Naive thymus-derived CD4-positive, alpha-beta T cell (primary cell): ENCODE measurements around the gene SLC9A3. TPM values are rescaled to one million over a fixed set of nuclear protein-coding genes. Genes with fewer than 3 reads are reported as not detected.

Experiments used
- ATAC-seq: fragments of 150-1000 bp; cut with Tn5 transposase; 2 replicates; pipeline ENCODE4 v1.10.0; 2021; ENCODE audit warnings: mild to moderate bottlenecking, moderate library complexity
- CTCF ChIA-PET: fragments of 350-600 bp; sonication (Branson Sonifier 250); formaldehyde crosslinking; loops from one replicate; lab custom pipeline; 2021; ENCODE audit warnings: antibody characterized with exemption; lab: Charles Lee
- POLR2A ChIA-PET: fragments of 350-600 bp; sonication (Branson Sonifier 250); formaldehyde crosslinking; loops from one replicate; lab custom pipeline; 2021; ENCODE audit warnings: antibody characterized with exemption, inconsistent platforms; lab: Charles Lee
- DNase-seq, 9 donors: peaks; one replicate each; pipeline versions ENCODE4 v3.0.0 to v3.0.0-alpha.2; 2020 to 2022; ENCODE audit warnings: mixed read lengths in 1 of 9
- H3K27ac ChIP-seq: one replicate; pipeline ENCODE4 v1.7.0; 2013; ENCODE audit warnings: mild to moderate bottlenecking, low read depth, low read length, moderate library complexity
- H3K27me3 ChIP-seq, 2 donors: one replicate each; pipeline ENCODE4 v1.7.0; 2013; ENCODE audit warnings: low read length in 2 of 2, mild to moderate bottlenecking in 2 of 2, moderate library complexity in 2 of 2; ENCODE audit not compliant: control insufficient read depth in 2 of 2, insufficient read depth in 2 of 2
- H3K36me3 ChIP-seq, 3 experiments: 1 replicate in 2 of 3; 2 replicates in 1 of 3; pipeline ENCODE4 v1.7.0; 2013; ENCODE audit warnings: low read length in 3 of 3, mild to moderate bottlenecking in 3 of 3, moderate library complexity in 1 of 3; ENCODE audit not compliant: insufficient read depth in 3 of 3, control insufficient read depth in 2 of 3
- H3K4me1 ChIP-seq, 2 donors: one replicate each; pipeline ENCODE4 v1.7.0; 2013; ENCODE audit warnings: low read length in 2 of 2, mild to moderate bottlenecking in 2 of 2, moderate library complexity in 1 of 2; ENCODE audit not compliant: control insufficient read depth in 2 of 2, insufficient read depth in 2 of 2
- H3K4me3 ChIP-seq: 2 replicates; pipeline ENCODE4 v1.7.0; 2013; ENCODE audit warnings: mild to moderate bottlenecking, low read length
- H3K9me3 ChIP-seq, 3 experiments: 1 replicate in 2 of 3; 2 replicates in 1 of 3; pipeline ENCODE4 v1.7.0; 2013; ENCODE audit warnings: low read length in 3 of 3; ENCODE audit not compliant: control insufficient read depth in 2 of 3
- H3K27ac Mint-ChIP-seq, 9 donors: one replicate each; pipeline ENCODE4 v1.8.0; 2020 to 2022; ENCODE audit warnings: mixed read lengths in 9 of 9, mild to moderate bottlenecking in 8 of 9, moderate library complexity in 5 of 9, inconsistent platforms in 2 of 9
- H3K27me3 Mint-ChIP-seq, 5 donors: one replicate each; pipeline ENCODE4 v1.8.0; 2021 to 2022; ENCODE audit warnings: mixed read lengths in 5 of 5, mild to moderate bottlenecking in 1 of 5
- H3K36me3 Mint-ChIP-seq, 5 donors: one replicate each; pipeline ENCODE4 v1.8.0; 2020 to 2022; ENCODE audit warnings: mixed read lengths in 5 of 5, mild to moderate bottlenecking in 3 of 5, inconsistent platforms in 1 of 5
- H3K4me1 Mint-ChIP-seq, 7 donors: one replicate each; pipeline ENCODE4 v1.8.0; 2020 to 2022; ENCODE audit warnings: mixed read lengths in 7 of 7, mild to moderate bottlenecking in 3 of 7, inconsistent platforms in 1 of 7
- H3K4me3 Mint-ChIP-seq, 10 donors: one replicate each; pipeline ENCODE4 v1.8.0; 2020 to 2022; ENCODE audit warnings: mild to moderate bottlenecking in 10 of 10, mixed read lengths in 10 of 10, moderate library complexity in 6 of 10, inconsistent platforms in 2 of 10
- H3K9me3 Mint-ChIP-seq, 11 donors: one replicate each; pipeline ENCODE4 v1.8.0; 2020 to 2022; ENCODE audit warnings: mixed read lengths in 11 of 11, mild to moderate bottlenecking in 4 of 11, inconsistent platforms in 1 of 11, moderate library complexity in 1 of 11
- intact Hi-C, 2 donors: fragments of 100-400 bp; cut with micrococcal nuclease; formaldehyde crosslinking; loops; one replicate each; pipeline ENCODE4 v1.15.1; 2023
- polyA plus RNA-seq, 2 donors: library from polyadenylated mRNA; unstranded; fragments of 300-500 nt; fragmentation: Illumina TruSeq; gene quantifications; one replicate each; pipeline ENCODE4 v1.2.3, GENCODE V29; 2021
- total RNA-seq, 6 experiments: library from RNA in 5 of 6; stranded (reverse) in 5 of 6; gene quantifications; 1 replicate in 5 of 6; 2 replicates in 1 of 6; pipeline ENCODE4 v1.2.3 and lab custom pipeline; 2021 to 2026

SLC9A3 gene
- total and polyA plus RNA-seq, 7 experiments from 2014 or later, result 1.5 to 5.5 (median 3.2) TPM

GRCh38 chr5:433836-434235 lies 90.4 kb downstream of the SLC9A3 start:
- DNase-seq, result peak in 1 of 9 donors; percentile 1
- Mint-ChIP-seq H3K4me3 (no peak overlapping the region), H3K4me1 (peaks cover 0 to 2% (median 0%) of the 10 kb centered on the region in 7 donors), H3K36me3 (no peaks in the 10 kb centered on the region), H3K27ac (no peak overlapping the region), H3K27me3 (peaks cover 0 to 6% (median 0%) of the 10 kb centered on the region in 5 donors), H3K9me3 (no peaks in the 10 kb centered on the region)
- POLR2A ChIA-PET, result no interaction called here
- no peaks in the 10 kb centered on the region for H3K4me1 ChIP-seq
- H3K4me3 ChIP-seq, result no peak overlapping the region
- H3K27me3 ChIP-seq, result no peaks in the 10 kb centered on the region
- CTCF ChIA-PET, result interaction anchor here (1.7 kb wide), 1 partner anchor 11 kb away, joined by 6 read pairs; no protein-coding TSS in a partner anchor
- no peak for ATAC-seq
- no peaks in the 10 kb centered on the region for H3K36me3 ChIP-seq
- no peaks in the 10 kb centered on the region for H3K9me3 ChIP-seq
- intact Hi-C loops, result no loop called here
- H3K27ac ChIP-seq, result no peak overlapping the region

- ATAC-seq (no peak), DNase-seq (peak in 2 of 9 donors; percentile 4 to 19)
- no peaks in the 10 kb centered on the region for H3K4me1 ChIP-seq
- ChIA-PET CTCF (interaction anchor here (0.7 to 1.7 kb wide), 2 partner anchors 11 to 897 kb away, joined by 4 to 6 read pairs; no protein-coding TSS in a partner anchor), POLR2A (no interaction called here)
- H3K27me3 Mint-ChIP-seq, result peaks cover 0 to 5% (median 0%) of the 10 kb centered on the region in 5 donors
- H3K27ac ChIP-seq, result no peak overlapping the region
- no peak overlapping the region for H3K4me3 ChIP-seq
- H3K9me3 Mint-ChIP-seq, result no peaks in the 10 kb centered on the region
- no peak overlapping the region for H3K27ac Mint-ChIP-seq
- H3K9me3 ChIP-seq, result no peaks in the 10 kb centered on the region
- H3K27me3 ChIP-seq, result no peaks in the 10 kb centered on the region
- H3K36me3 ChIP-seq, result no peaks in the 10 kb centered on the region
- H3K4me3 Mint-ChIP-seq, result no peak overlapping the region
- no peaks in the 10 kb centered on the region for H3K36me3 Mint-ChIP-seq
- H3K4me1 Mint-ChIP-seq, result peaks cover 0 to 2% (median 0%) of the 10 kb centered on the region in 7 donors
- intact Hi-C loops, result no loop called here
Observed at GRCh38 chr5:432928-433791, 91.1 kb downstream of the SLC9A3 start.

- Mint-ChIP-seq H3K27me3 (peaks cover 0 to 5% (median 0%) of the 10 kb centered on the region in 5 donors), H3K36me3 (no peaks in the 10 kb centered on the region), H3K9me3 (no peaks in the 10 kb centered on the region), H3K4me1 (peaks cover 0 to 2% (median 0%) of the 10 kb centered on the region in 7 donors), H3K27ac (no peak overlapping the region), H3K4me3 (no peak overlapping the region)
- ChIA-PET CTCF (interaction anchor here (0.7 to 1.7 kb wide), 2 partner anchors 12 to 898 kb away, joined by 4 to 6 read pairs; no protein-coding TSS in a partner anchor), POLR2A (no interaction called here)
- DNase-seq (no peak), ATAC-seq (no peak)
- H3K4me1 ChIP-seq, result no peaks in the 10 kb centered on the region
- H3K36me3 ChIP-seq, result no peaks in the 10 kb centered on the region
- intact Hi-C loops, result no loop called here
- no peak overlapping the region for H3K4me3 ChIP-seq
- no peak overlapping the region for H3K27ac ChIP-seq
- H3K27me3 ChIP-seq, result no peaks in the 10 kb centered on the region
- no peaks in the 10 kb centered on the region for H3K9me3 ChIP-seq
Observed at GRCh38 chr5:432201-432927, 91.9 kb downstream of the SLC9A3 start.

GRCh38 chr5:431711-432050 lies 92.6 kb downstream of the SLC9A3 start:
- Histone ChIP-seq H3K27me3 (no peaks in the 10 kb centered on the region), H3K4me1 (no peaks in the 10 kb centered on the region), H3K27ac (no peak overlapping the region), H3K36me3 (no peaks in the 10 kb centered on the region), H3K4me3 (no peak overlapping the region), H3K9me3 (no peaks in the 10 kb centered on the region)
- POLR2A ChIA-PET, result no interaction called here
- no peaks in the 10 kb centered on the region for H3K9me3 Mint-ChIP-seq
- H3K4me3 Mint-ChIP-seq, result no peak overlapping the region
- CTCF ChIA-PET, result no interaction called here
- H3K36me3 Mint-ChIP-seq, result no peaks in the 10 kb centered on the region
- H3K27me3 Mint-ChIP-seq, result peaks cover 0 to 5% (median 3%) of the 10 kb centered on the region in 5 donors
- H3K27ac Mint-ChIP-seq, result no peak overlapping the region
- ATAC-seq, result no peak
- DNase-seq, result no peak
- intact Hi-C loops, result loop anchor here (1.0 to 2.0 kb wide), 2 partner anchors 109 to 243 kb away; no protein-coding TSS in a partner anchor
- peaks cover 0 to 2% (median 0%) of the 10 kb centered on the region in 7 donors for H3K4me1 Mint-ChIP-seq

- Mint-ChIP-seq H3K4me1 (peaks cover 0 to 2% (median 0%) of the 10 kb centered on the region in 7 donors), H3K36me3 (peaks cover 0 to 5% (median 0%) of the 10 kb centered on the region in 5 donors), H3K4me3 (no peak overlapping the region), H3K9me3 (no peaks in the 10 kb centered on the region), H3K27ac (no peak overlapping the region), H3K27me3 (peaks cover 0 to 9% (median 3%) of the 10 kb centered on the region in 5 donors)
- no peaks in the 10 kb centered on the region for H3K36me3 ChIP-seq
- DNase-seq (peak in 5 of 9 donors; percentile 9 to 55 (median 29)), ATAC-seq (peak; percentile 70)
- H3K4me3 ChIP-seq, result no peak overlapping the region
- H3K9me3 ChIP-seq, result no peaks in the 10 kb centered on the region
- H3K27ac ChIP-seq, result no peak overlapping the region
- ChIA-PET CTCF (no interaction called here), POLR2A (no interaction called here)
- no peaks in the 10 kb centered on the region for H3K27me3 ChIP-seq
- intact Hi-C loops, result loop anchor here (1.0 to 2.0 kb wide), 2 partner anchors 108 to 243 kb away; no protein-coding TSS in a partner anchor
- no peaks in the 10 kb centered on the region for H3K4me1 ChIP-seq
Observed at GRCh38 chr5:431001-431710, 93.1 kb downstream of the SLC9A3 start.

- Mint-ChIP-seq H3K27ac (no peak overlapping the region), H3K36me3 (peaks cover 0 to 6% (median 0%) of the 10 kb centered on the region in 5 donors), H3K27me3 (peaks cover 0 to 12% (median 3%) of the 10 kb centered on the region in 5 donors), H3K4me1 (peaks cover 0 to 7% (median 2%) of the 10 kb centered on the region in 7 donors), H3K4me3 (no peak overlapping the region), H3K9me3 (no peaks in the 10 kb centered on the region)
- Histone ChIP-seq H3K4me3 (no peak overlapping the region), H3K27ac (no peak overlapping the region), H3K36me3 (no peaks in the 10 kb centered on the region), H3K4me1 (no peaks in the 10 kb centered on the region), H3K9me3 (no peaks in the 10 kb centered on the region), H3K27me3 (no peaks in the 10 kb centered on the region)
- ATAC-seq, result no peak
- intact Hi-C loops, result loop anchor here in 1 of 2 donors (2.0 kb wide), 1 partner anchor 108 kb away; no protein-coding TSS in a partner anchor
- ChIA-PET CTCF (interaction anchor here (0.6 kb wide), 1 partner anchor 242 kb away, joined by 4 read pairs; no protein-coding TSS in a partner anchor), POLR2A (no interaction called here)
- no peak for DNase-seq
Observed at GRCh38 chr5:430214-430925, 93.9 kb downstream of the SLC9A3 start.
